Gastroesophageal sphincter (tissue), 4 donors: ENCODE results near the gene ZC3H15. TPM values are rescaled to one million over a fixed set of nuclear protein-coding genes. Genes with fewer than 3 reads are reported as not detected.

Experiments used
- ATAC-seq: fragments of 150-250 bp; one replicate; pipeline ENCODE4 v1.9.1; 2016; ENCODE audit warnings: mild to moderate bottlenecking, moderate library complexity
- H3K27ac ChIP-seq, 4 donors: fragments of 200-600 bp; sonication (generic) in 3 of 4; 1 replicate in 3 of 4; 2 replicates in 1 of 4; pipeline ENCODE4 v1.5.1; 2016 to 2019
- H3K27me3 ChIP-seq: fragments of 200-600 bp; sonication (generic); one replicate; pipeline ENCODE4 v1.5.1; 2019
- H3K36me3 ChIP-seq, 2 donors: fragments of 200-600 bp; sonication (generic); one replicate each; pipeline ENCODE4 v1.5.1; 2019; ENCODE audit warnings: control low read depth in 1 of 2
- H3K4me1 ChIP-seq, 3 donors: fragments of 200-600 bp; sonication (generic); 1 replicate in 2 of 3; 2 replicates in 1 of 3; pipeline ENCODE4 v1.5.1; 2016 to 2019; ENCODE audit warnings: control low read depth in 2 of 3
- H3K4me3 ChIP-seq, 2 donors: fragments of 200-600 bp; sonication (generic); one replicate each; pipeline ENCODE4 v1.5.1; 2019; ENCODE audit warnings: mild to moderate bottlenecking in 1 of 2, moderate library complexity in 1 of 2
- H3K9me3 ChIP-seq, 3 donors: fragments of 200-600 bp; sonication (generic); one replicate each; pipeline ENCODE4 v1.5.1; 2017 to 2019; ENCODE audit warnings: control low read depth in 2 of 3
- CTCF ChIP-seq, 4 experiments: fragments of 200-600 bp in 2 of 4; fragments of 450-650 bp in 2 of 4; sonication (generic) in 1 of 4; IDR thresholded peaks; one replicate each; pipeline ENCODE4 v1.5.1; 2017 to 2019; ENCODE audit warnings: antibody characterized with exemption in 4 of 4, mild to moderate bottlenecking in 2 of 4, moderate library complexity in 2 of 4
- EP300 ChIP-seq: sonication (generic); formaldehyde crosslinking; IDR thresholded peaks from one replicate; pipeline ENCODE4 v1.6.1; 2017; ENCODE audit warnings: antibody characterized with exemption, mild to moderate bottlenecking
- POLR2A ChIP-seq, 2 donors: fragments of 450-650 bp; IDR thresholded peaks; one replicate each; pipeline ENCODE4 v1.6.1; 2017; ENCODE audit warnings: antibody characterized with exemption in 2 of 2, mild to moderate bottlenecking in 2 of 2, moderate library complexity in 1 of 2
- POLR2AphosphoS5 ChIP-seq: sonication (generic); formaldehyde crosslinking; IDR thresholded peaks from one replicate; pipeline ENCODE4 v1.6.1; 2017; ENCODE audit warnings: antibody characterized with exemption
- WGBS, 2 donors: methylation state at CpG; one replicate each; pipeline ENCODE4 v1.1.5; 2018; ENCODE audit warnings: low coverage in 1 of 2; 5-methylcytosine and 5-hydroxymethylcytosine counted together
- total RNA-seq, 4 donors: library from RNA; depleted of rRNA; stranded (reverse); fragments of >200 nt; gene quantifications; one replicate each; pipeline ENCODE4 v1.1.0, GENCODE V29; 2016

ZC3H15 gene
- total RNA-seq, 4 donors from 2014 or later: 46.3 to 74.6 (median 67.4) TPM

GRCh38 chr2:186558512-186559276 lies 72.6 kb downstream of the ZC3H15 start:
- no peak overlapping the region for H3K4me3 ChIP-seq
- no peaks in the 10 kb centered on the region for H3K36me3 ChIP-seq
- ATAC-seq: no peak
- 26 to 46% methylated on average over 2 of the region's 2 CpGs for WGBS, 2 donors
- no peak for TF ChIP-seq CTCF (IDR thresholded peaks at IDR 0.05)
- no peak for TF ChIP-seq POLR2A (IDR thresholded peaks at IDR 0.05)
- no peak for TF ChIP-seq POLR2AphosphoS5
- no peak for TF ChIP-seq EP300
- H3K27me3 ChIP-seq: no peaks in the 10 kb centered on the region
- no peaks in the 10 kb centered on the region for H3K4me1 ChIP-seq
- no peaks in the 10 kb centered on the region for H3K9me3 ChIP-seq
- H3K27ac ChIP-seq: no peak overlapping the region

Other genes with a start within 250 kb of the ZC3H15 start
- gene ITGAV, start 103.8 kb downstream of the ZC3H15 start, total RNA-seq: 100 to 1,000 TPM; 100 to 127 (median 117) TPM
- gene FAM171B, start 207.8 kb downstream of the ZC3H15 start, total RNA-seq: 10 to 100 TPM in 2 of 4 donors, 1 to 10 TPM in 2; 3.6 to 11.2 (median 7.9) TPM